Lower leg skin (tissue), 4 donors: ENCODE data around the gene DZIP1L. TPM values are rescaled to one million over a fixed set of nuclear protein-coding genes. Genes with fewer than 3 reads are reported as not detected.

Experiments
- DNase-seq, 2 donors: peaks; one replicate each; pipeline ENCODE4 v3.0.0-alpha.2; 2019; ENCODE audit warnings: low spot score in 2 of 2
- H3K4me3 ChIP-seq: fragments of 200-600 bp; sonication (generic); 2 replicates; pipeline ENCODE4 v1.5.1; 2017; ENCODE audit warnings: mild to moderate bottlenecking, low read depth; ENCODE audit not compliant: poor library complexity, severe bottlenecking
- CTCF ChIP-seq, 3 donors: fragments of 450-650 bp; IDR thresholded peaks; one replicate each; pipeline ENCODE4 v1.5.1; 2016; ENCODE audit warnings: antibody characterized with exemption in 3 of 3, mild to moderate bottlenecking in 3 of 3, moderate library complexity in 2 of 3
- POLR2A ChIP-seq, 2 donors: fragments of 450-650 bp; IDR thresholded peaks; one replicate each; pipeline ENCODE4 v1.6.1; 2016 to 2017; ENCODE audit warnings: antibody characterized with exemption in 2 of 2, mild to moderate bottlenecking in 1 of 2, moderate library complexity in 1 of 2
- WGBS, 2 donors: methylation state at CpG; one replicate each; pipeline ENCODE4 v1.1.5; 2018; 5-methylcytosine and 5-hydroxymethylcytosine counted together
- intact Hi-C: fragments of 100-400 bp; cut with DNase I; formaldehyde crosslinking; loops from one replicate; pipeline ENCODE4 v1.15.0; 2023; ENCODE audit warnings: low total_unique reads
- total RNA-seq, 4 donors: library from RNA; depleted of rRNA; stranded (reverse); fragments of >200 nt; gene quantifications; one replicate each; pipeline ENCODE4 v1.1.0, GENCODE V29; 2016

Gene DZIP1L
- total RNA-seq, 4 donors from 2014 or later = 10.9 to 45.0 (median 16.4) TPM

GRCh38 chr3:138068046-138068445 is 47.4 kb downstream of the DZIP1L start:
- WGBS, 2 donors = 82 to 95% methylated on average over 7 to 8 of the region's 8 CpGs
- no peak overlapping the region for H3K4me3 ChIP-seq
- TF ChIP-seq POLR2A (IDR thresholded peaks at IDR 0.05) (no peak), CTCF (IDR thresholded peaks at IDR 0.05) (no peak)
- intact Hi-C loops = loop anchor here (5.0 kb wide), 1 partner anchor 54 kb away; no protein-coding TSS in a partner anchor
- no peak for DNase-seq

- intact Hi-C loops = loop anchor here (5.0 kb wide), 1 partner anchor 55 kb away; no protein-coding TSS in a partner anchor
- TF ChIP-seq CTCF (IDR thresholded peaks at IDR 0.05) = no peak
- no peak overlapping the region for H3K4me3 ChIP-seq
- no peak for DNase-seq
- 92 to 96% methylated on average over 3 of the region's 3 CpGs for WGBS, 2 donors
These were observed 48.4 kb downstream of the DZIP1L start for GRCh38 chr3:138066972-138067371.

DNA sequence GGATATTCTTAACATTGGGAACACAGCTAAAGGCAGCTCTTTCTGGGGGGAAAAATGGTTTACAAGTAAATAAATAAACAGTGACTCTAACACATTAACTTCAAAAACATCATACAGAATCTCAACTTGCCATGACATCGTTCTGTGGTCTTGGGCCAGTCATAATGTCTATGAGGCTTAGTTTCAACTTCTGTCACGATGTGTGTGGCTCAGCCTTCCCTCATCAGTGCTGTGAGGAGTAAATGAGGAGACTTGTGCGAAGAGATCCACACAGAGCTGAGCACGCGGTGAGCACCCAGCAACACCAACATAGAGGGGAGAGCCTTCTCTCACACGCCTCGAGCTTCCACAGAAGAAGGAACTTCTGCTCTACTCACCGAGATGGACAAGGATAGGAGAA is 49.0 kb downstream of the DZIP1L start:
- WGBS, 2 donors = 93 to 96% methylated on average over 8 of the region's 8 CpGs
- intact Hi-C loops = loop anchor here (5.0 kb wide), 1 partner anchor 56 kb away; no protein-coding TSS in a partner anchor

GRCh38 chr3:138065949-138066348 is 49.5 kb downstream of the DZIP1L start:
- no peak for DNase-seq
- WGBS, 2 donors = 91 to 96% methylated on average over 2 of the region's 2 CpGs
- TF ChIP-seq CTCF (IDR thresholded peaks at IDR 0.05) (no peak), POLR2A (IDR thresholded peaks at IDR 0.05) (no peak)
- H3K4me3 ChIP-seq = no peak overlapping the region
- intact Hi-C loops = loop anchor here (5.0 kb wide), 1 partner anchor 56 kb away; no protein-coding TSS in a partner anchor

More for the DNA sequence above, 49.0 kb downstream of the DZIP1L start:
- H3K4me3 ChIP-seq = no peak overlapping the region
- DNase-seq = no peak
- TF ChIP-seq CTCF (IDR thresholded peaks at IDR 0.05) = no peak
- TF ChIP-seq POLR2A (IDR thresholded peaks at IDR 0.05) = no peak

- H3K4me3 ChIP-seq = no peak overlapping the region
- WGBS, 2 donors = 69 to 98% methylated on average over 4 of the region's 4 CpGs
- no peak for DNase-seq
- intact Hi-C loops = no loop called here
- no peak for TF ChIP-seq CTCF (IDR thresholded peaks at IDR 0.05)
- no peak for TF ChIP-seq POLR2A (IDR thresholded peaks at IDR 0.05)
These were observed 52.0 kb downstream of the DZIP1L start for GRCh38 chr3:138063416-138063815.

DNA sequence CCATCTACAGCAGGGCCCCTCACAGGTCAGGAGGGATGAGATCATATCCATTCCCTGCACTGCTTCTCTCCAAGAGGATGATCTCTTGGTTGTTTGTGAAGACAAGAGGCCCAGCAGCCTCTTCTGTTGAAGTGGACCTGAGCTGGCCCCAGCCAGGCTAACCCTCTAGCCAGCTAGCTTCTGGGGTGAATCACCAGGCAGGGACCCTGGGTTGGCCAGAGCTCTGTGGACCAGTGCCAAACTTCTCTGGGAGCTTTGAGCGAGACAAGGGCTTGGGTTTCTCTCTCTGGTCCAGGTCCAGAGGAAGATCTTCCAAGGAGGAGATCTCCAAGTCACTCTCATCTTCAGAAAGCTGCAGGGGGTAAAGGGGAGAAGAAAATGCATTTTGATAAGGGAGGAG is 52.8 kb downstream of the DZIP1L start:
- no peak overlapping the region for H3K4me3 ChIP-seq
- WGBS, 2 donors = 27 to 45% methylated on average over 1 of the region's 1 CpG
- TF ChIP-seq CTCF (IDR thresholded peaks at IDR 0.05) = no peak
- no peak for TF ChIP-seq POLR2A (IDR thresholded peaks at IDR 0.05)
- intact Hi-C loops = no loop called here
- DNase-seq = no peak
